IPS DF 4.7 (cell line): ENCODE data around the gene KRTAP9-8.
"Not testable (repeated sequence)": the region's sequence is repeated elsewhere in the genome, so short reads cannot be mapped to it uniquely, and the experiment has no call there.

Experiments
- DNase-seq: peaks from one replicate; pipeline ENCODE4 v3.0.0-alpha.2; 2013; ENCODE audit warnings: low spot score; ENCODE audit errors: extremely low read depth

KRTAP9-8 gene

GRCh38 chr17:41237949-41238437, at the start of gene KRTAP9-8:
KRTAP9-8 (plus strand) TSS chr17:41237999; CDS start chr17:41238052, 53 bp downstream.
- not testable (repeated sequence) for DNase-seq

DNA sequence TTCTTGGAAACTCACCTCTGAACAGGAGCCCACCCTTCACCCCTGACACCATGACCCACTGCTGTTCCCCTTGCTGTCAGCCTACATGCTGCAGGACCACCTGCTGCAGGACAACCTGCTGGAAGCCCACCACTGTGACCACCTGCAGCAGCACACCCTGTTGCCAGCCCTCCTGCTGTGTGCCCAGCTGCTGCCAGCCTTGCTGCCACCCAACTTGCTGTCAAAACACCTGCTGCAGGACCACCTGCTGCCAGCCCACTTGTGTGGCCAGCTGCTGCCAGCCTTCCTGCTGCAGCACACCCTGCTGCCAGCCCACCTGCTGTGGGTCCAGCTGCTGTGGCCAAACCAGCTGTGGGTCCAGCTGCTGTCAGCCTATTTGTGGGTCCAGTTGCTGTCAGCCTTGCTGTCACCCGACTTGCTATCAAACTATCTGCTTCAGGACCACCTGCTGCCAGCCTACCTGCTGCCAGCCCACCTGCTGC, 47.9 kb upstream of the KRTAP9-8 start, which contains the start of gene KRTAP9-1:
KRTAP9-1 (plus strand) TSS at position 51 of the 482 bp plus-strand sequence; CDS start at position 51, 0 bp downstream.
- not testable (repeated sequence) for DNase-seq

- DNase-seq = no peak
These were observed 47.5 kb upstream of the KRTAP9-8 start for GRCh38 chr17:41190328-41190727.

DNA sequence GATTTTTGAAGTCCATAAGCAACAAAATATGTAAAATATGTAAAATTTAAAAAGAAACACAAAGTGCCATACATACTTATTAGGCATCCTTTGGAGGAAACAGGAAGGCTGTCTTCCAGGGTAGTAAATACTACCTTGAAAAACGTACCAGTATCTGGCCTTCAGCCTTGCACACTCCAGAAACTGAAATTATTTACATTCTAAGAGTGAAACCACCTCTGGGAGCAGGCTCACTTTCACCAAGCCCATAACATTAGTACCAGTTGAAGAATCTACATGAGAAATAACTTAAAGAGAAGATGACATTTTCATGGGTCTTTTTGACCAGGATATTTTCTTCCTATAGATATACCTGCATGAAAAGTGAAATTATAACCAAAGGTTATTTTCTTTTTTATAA, 41.7 kb upstream of the KRTAP9-8 start:
- DNase-seq = no peak

DNA sequence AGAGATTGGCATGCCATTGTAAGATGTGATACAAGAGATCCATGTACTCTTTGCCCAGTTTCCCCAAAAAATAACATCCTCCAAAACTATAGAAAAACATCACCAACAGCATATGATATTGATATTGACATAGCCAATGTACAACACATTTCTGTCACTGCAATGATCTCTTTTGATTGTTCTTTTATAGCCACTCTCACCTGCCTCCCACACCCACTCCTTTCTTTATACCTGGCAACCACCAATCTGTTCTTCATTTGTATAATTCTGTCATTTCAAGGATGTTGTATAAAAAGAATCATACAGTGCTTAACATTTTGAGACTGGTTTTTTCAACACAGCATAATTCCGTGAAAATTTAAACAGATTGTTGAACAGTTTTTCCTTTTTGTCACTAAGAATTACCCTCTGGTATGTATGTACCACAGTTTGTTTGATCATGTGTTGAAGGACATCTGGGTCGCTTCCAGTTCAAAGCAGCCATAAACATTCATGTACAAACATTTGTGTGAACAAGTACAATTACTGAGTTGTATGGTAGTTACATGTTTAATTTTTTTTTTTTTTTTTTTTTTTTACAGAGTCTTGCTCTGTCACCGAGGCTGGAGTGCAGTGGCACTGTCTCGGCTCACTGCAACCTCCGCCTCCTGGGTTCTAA, 38.2 kb upstream of the KRTAP9-8 start:
- no peak for DNase-seq

DNA sequence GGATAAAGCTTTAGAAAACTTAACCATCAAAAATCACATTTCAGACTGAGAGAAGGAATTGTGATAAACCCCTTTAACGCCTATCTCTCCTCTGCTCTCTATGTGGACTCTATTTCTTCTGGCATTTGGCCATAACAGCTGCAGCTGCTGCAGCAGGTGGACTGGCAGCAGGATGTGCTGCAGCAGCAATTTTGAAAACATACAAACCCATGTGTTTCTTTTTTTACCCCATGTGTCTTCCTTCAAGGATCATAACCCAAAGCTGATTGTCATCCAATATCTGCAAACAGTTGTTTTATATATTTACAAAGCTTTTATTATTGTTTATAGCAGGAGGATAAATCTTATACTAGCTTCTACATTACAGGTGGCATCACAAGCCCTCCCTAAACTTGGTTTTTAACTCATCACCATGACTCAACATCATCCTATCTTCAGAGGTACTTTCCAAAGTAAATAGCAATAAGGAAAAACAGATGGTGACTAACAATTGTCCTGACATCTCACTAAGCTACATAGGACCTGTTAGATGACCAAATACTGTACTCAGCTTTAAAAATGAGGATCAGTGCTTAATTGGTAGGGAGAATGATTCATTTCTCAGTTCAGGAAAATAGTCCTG, 25.8 kb upstream of the KRTAP9-8 start:
- DNase-seq = no peak

GRCh38 chr17:41212524-41213169, 25.2 kb upstream of the KRTAP9-8 start:
- no peak for DNase-seq

GRCh38 chr17:41215681-41216080, 22.1 kb upstream of the KRTAP9-8 start:
- no peak for DNase-seq

DNA sequence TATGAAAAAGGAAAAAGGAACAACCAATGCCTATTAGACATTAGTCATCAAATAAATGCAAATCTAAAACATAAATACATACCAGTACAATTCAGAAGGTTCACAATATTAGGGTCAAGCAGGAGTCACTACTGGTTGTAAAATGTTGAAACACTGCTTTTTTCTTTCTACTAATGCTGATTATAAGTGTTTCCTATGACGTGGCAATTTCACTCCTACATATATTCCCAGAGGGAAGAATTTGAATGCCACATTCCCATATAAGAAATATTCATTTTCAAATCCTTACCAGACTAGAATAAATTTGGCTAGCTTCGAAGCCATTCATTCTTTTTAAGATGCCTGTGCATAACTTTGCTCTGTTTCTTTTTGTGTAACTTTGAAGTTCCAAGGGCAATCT, 14.0 kb upstream of the KRTAP9-8 start:
- no peak for DNase-seq

- DNase-seq = no peak
These were observed 11.7 kb upstream of the KRTAP9-8 start for GRCh38 chr17:41226051-41226450.

DNA sequence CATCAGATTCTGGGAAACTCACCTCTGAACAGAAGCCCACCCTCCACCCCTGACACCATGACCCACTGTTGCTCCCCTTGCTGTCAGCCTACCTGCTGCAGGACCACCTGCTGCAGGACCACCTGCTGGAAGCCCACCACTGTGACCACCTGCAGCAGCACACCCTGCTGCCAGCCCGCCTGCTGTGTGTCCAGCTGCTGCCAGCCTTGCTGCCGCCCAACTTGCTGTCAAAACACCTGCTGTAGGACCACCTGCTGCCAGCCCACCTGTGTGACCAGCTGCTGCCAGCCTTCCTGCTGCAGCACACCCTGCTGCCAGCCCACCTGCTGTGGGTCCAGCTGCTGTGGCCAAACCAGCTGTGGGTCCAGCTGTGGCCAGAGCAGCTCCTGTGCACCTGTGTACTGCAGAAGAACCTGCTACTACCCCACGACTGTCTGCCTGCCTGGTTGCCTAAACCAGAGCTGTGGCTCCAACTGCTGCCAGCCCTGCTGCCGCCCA, 11.2 kb upstream of the KRTAP9-8 start, which contains the start of gene KRTAP9-2:
KRTAP9-2 (plus strand) TSS at position 51 of the 498 bp plus-strand sequence; CDS start at position 58, 7 bp downstream.
- not testable (repeated sequence) for DNase-seq

DNA sequence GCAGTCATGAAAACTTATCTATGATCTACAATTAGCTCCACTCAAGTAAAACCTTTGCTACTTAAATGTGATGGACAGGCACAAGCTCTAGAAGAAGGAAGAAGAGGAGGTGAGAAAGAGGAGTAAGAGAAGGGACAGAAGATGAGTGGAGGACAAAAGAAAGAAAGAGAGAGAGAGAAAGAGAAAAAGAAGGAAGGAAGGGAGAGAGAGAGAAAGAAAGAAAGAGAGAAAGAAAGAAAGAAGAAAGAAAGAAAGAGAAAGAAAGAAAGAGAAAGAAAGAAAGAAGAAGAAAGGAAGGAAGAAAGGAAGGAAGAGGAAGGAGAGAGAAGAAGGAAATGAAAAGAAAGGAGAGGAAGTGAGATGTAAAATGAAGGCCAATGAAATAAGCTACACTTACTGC, 7.7 kb upstream of the KRTAP9-8 start:
- no peak for DNase-seq

DNA sequence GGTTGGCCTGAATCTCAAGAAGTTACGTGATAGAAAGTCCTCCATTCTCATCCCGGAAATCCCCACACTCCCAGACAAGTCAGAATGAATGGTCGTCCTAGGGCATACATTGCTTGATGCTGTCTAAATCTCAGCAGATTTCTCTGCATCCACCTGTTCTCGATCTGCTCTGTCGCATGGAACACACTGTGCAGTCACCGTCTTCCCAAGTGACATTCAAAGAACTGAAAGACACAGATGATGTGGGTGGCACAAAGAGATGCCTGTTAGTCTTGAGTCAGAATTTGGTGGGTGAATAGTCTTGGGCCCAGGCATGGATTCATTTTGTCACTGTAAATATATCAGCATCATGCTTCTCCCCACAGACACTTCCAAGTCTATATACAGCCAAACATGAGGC, 6.1 kb upstream of the KRTAP9-8 start:
- DNase-seq = no peak

- DNase-seq = not testable (repeated sequence)
These were observed 5.2 kb upstream of the KRTAP9-8 start, which contains the start of gene KRTAP9-3 for GRCh38 chr17:41232399-41233105. KRTAP9-3 (plus strand) TSS chr17:41232449; CDS start chr17:41232502, 53 bp downstream.

GRCh38 chr17:41237116-41237515, 683 bp upstream of the KRTAP9-8 start:
- not testable (repeated sequence) for DNase-seq

- DNase-seq = not testable (repeated sequence)
These were observed 9.4 kb downstream of the KRTAP9-8 start for GRCh38 chr17:41246995-41247787.

DNA sequence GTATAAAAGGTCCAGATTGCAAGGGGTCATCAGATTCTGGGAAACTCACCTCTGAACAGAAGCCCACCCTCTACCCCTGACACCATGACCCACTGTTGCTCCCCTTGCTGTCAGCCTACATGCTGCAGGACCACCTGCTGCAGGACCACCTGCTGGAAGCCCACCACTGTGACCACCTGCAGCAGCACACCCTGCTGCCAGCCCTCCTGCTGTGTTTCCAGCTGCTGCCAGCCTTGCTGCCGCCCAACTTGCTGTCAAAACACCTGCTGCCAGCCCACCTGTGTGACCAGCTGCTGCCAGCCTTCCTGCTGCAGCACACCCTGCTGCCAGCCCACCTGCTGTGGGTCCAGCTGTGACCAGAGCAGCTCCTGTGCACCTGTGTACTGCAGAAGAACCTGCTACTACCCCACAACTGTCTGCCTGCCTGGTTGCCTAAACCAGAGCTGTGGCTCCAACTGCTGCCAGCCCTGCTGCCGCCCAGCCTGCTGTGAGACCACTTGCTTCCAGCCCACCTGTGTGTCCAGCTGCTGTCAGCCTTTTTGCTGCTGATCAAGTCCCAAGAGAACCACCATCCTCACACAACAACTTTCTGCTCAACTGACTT, 11.9 kb downstream of the KRTAP9-8 start, which contains the start of gene KRTAP9-4:
KRTAP9-4 (plus strand) TSS at position 51 of the 604 bp plus-strand sequence; CDS start at position 85, 34 bp downstream.
- DNase-seq = not testable (repeated sequence)

- DNase-seq = no peak
These were observed 13.5 kb downstream of the KRTAP9-8 start for GRCh38 chr17:41251261-41251660.

DNA sequence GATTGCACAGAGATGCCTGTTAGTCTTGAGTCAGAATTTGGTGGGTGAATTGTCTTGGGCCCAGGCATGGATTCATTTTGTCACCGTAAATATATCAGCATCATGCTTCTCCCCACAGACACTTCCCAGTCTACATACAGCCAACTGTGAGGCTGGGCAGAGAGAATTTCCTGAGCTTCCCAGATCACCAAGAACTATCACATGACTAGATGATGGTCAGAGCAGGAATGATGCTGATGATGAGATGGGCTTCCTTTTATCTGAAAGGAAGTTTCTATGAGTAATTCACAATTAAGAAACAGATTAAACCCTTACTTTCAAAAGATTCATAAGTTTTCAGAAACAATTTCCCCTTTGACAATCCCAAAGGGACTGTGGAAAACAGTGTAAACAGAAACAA, 17.1 kb downstream of the KRTAP9-8 start:
- DNase-seq = no peak
